Muscle layer of colon (tissue), 2 donors: ENCODE data around the gene MAMSTR.
"Not testable (repeated sequence)": the region's sequence is repeated elsewhere in the genome, so short reads cannot be mapped to it uniquely, and the experiment has no call there.

ENCODE experiments used
- H3K27ac ChIP-seq: one replicate; pipeline ENCODE4 v1.7.0; 2013; ENCODE audit warnings: low read depth, mild to moderate bottlenecking, low read length, moderate library complexity
- H3K27me3 ChIP-seq, 2 donors: one replicate each; pipeline ENCODE4 v1.7.0; 2013; ENCODE audit warnings: low read length in 2 of 2, mild to moderate bottlenecking in 2 of 2; ENCODE audit not compliant: insufficient read depth in 2 of 2, control insufficient read depth in 1 of 2
- H3K36me3 ChIP-seq: one replicate; pipeline ENCODE4 v1.7.0; 2013; ENCODE audit warnings: mild to moderate bottlenecking, low read length; ENCODE audit not compliant: insufficient read depth
- H3K4me1 ChIP-seq: one replicate; pipeline ENCODE4 v1.7.0; 2013; ENCODE audit warnings: mild to moderate bottlenecking, low read length; ENCODE audit not compliant: insufficient read depth
- H3K4me3 ChIP-seq, 2 donors: one replicate each; pipeline ENCODE4 v1.7.0; 2013; ENCODE audit warnings: low read length in 2 of 2, low read depth in 1 of 2, mild to moderate bottlenecking in 1 of 2, moderate library complexity in 1 of 2
- H3K9ac ChIP-seq: one replicate; pipeline ENCODE4 v1.7.0; 2013; ENCODE audit warnings: low read length
- H3K9me3 ChIP-seq: one replicate; pipeline ENCODE4 v1.7.0; 2013; ENCODE audit warnings: mild to moderate bottlenecking, low read length
- donor health status: abdominal sarcoma.
- donor health status: Adenocarcinoma of cecum.

MAMSTR gene

DNA sequence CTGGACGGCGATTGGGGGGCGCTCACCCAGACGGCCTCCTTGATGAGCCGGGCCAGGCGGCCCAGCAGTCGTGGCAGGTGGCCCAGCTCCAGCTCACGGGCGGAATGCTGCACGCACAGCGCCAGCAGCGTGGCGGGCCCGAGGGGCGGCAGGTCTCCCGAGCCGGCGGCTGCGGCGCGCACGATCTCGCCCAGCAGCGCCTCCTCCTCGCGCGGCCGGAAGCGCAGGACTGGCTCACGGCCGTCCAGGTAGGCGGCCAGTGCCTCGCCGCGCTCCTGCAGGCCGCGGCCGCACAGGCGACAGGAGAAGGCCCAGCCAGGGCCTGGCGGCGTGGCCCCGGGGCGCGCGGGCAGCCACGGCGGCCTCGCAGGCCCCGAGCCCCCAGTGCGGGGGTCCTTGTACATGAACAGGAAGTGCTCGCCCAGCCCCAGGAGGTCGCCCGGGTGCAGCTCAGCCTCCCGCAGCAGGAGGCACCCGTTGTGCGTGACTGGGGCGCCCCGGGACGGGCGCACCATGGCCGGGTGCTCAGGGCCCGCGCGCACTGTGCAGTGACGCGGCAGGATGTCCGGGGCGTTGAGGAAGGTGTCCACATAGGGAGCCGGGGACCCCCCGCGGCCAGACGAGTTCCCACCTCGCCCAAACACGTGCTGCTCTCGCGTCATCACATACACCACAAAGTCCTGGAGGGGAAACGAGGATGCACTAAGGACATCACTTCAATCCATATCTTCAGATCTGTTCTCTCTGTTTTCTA is 9.6 kb upstream of the MAMSTR start:
- Histone ChIP-seq H3K27ac (peak overlapping the region; percentile 13), H3K36me3 (no peaks in the 10 kb centered on the region), H3K27me3 (peaks cover 0 to 4% of the 10 kb centered on the region in 2 donors), H3K9ac (no peak overlapping the region), H3K9me3 (no peaks in the 10 kb centered on the region), H3K4me1 (no peaks in the 10 kb centered on the region), H3K4me3 (no peak overlapping the region)

GRCh38 chr19:48726556-48726955 is 7.0 kb upstream of the MAMSTR start:
- Histone ChIP-seq H3K9me3 (no peaks in the 10 kb centered on the region), H3K36me3 (no peaks in the 10 kb centered on the region), H3K9ac (no peak overlapping the region), H3K27ac (no peak overlapping the region), H3K4me1 (no peaks in the 10 kb centered on the region), H3K27me3 (peaks cover 0 to 4% of the 10 kb centered on the region in 2 donors), H3K4me3 (no peak overlapping the region)

DNA sequence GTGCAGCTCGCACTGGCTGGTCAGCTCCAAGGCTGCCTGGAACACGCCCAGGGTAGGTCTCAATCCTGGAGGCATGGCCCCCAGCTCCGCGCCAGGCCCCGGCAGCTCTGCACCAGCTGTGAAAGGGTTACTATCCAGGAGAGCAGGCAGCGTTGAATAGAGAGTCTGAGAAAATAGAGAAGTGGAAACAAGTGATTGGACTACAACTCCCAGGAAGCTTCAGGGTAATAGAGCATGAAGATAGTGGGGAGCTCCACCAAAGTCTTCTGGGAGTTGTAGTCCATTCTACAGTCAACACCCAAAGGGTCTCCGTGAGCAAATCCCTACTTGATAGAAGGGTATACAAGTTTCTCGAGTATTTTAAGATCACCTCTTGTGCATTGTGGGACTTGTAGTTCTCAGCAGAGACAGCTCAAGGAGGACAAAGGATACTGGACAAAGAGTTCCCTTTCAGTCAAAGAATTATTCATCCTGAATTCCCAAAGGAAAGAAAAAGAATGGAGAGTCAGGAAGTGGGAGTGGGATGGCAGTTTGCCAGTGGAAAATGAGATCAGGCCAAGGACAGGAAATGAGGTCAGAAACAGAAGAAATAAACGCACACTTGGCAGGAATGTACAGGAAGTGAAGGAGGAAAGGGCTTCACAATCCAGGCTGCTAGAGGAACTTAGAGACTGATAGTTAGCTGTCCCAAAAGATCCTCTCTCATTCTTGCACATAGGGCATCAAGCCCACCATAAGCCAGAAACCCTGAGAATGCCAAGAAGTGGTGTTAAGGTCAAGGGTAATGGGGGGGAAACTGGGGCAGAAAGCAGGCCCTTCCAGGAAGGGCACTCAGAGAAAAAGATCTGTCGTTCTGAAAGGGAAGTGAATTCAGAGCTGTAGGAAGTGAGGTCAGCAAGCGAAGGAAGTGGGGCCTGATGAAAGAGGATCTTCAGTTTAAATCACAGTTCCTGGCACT is 5.5 kb upstream of the MAMSTR start:
- H3K9ac ChIP-seq: no peak overlapping the region
- no peak overlapping the region for H3K4me3 ChIP-seq
- H3K9me3 ChIP-seq: no peaks in the 10 kb centered on the region
- H3K27ac ChIP-seq: peak overlapping the region; percentile 12
- peaks cover 0 to 4% of the 10 kb centered on the region in 2 donors for H3K27me3 ChIP-seq
- H3K4me1 ChIP-seq: no peaks in the 10 kb centered on the region
- H3K36me3 ChIP-seq: no peaks in the 10 kb centered on the region

- H3K36me3 ChIP-seq: no peaks in the 10 kb centered on the region
- H3K9me3 ChIP-seq: no peaks in the 10 kb centered on the region
- H3K9ac ChIP-seq: no peak overlapping the region
- H3K4me3 ChIP-seq: no peak overlapping the region
- H3K4me1 ChIP-seq: peaks cover 1% of the 10 kb centered on the region
- no peaks in the 10 kb centered on the region for H3K27me3 ChIP-seq
- H3K27ac ChIP-seq: no peak overlapping the region
Measured at GRCh38 chr19:48722196-48722708, 2.7 kb upstream of the MAMSTR start.

DNA sequence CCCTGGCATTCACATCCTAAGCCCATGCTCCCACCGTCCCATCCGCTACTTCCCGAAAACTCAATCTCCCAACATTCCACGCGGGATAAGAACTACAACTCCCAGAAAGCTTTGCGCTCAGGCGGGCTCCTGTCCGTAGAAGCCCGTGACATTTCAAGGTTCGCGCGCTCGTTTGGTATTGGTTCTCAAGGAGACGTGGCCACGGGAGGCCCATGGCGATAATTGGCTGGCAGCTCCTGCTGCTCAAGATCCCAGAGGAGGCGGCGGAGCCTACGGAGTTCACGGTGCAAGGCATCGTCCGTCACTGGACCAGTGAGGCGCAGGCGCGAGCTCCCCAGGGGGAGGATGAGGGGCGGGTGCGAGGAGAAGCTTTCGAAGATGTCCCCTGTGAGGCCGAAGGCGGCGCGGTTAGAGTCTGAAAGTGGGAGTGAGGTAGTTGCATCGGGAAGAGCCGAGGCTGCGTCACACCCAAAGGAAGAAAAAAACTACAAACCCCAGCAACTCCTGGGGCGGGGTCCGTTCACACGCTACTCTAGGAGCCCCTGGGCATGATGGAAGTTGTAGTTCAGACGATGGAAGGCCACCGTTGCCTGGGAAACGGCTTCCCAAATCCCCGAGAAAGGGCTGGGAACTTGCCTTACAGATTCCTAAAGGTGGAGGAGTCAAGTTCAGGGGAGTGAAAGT is 1.2 kb upstream of the MAMSTR start:
- H3K4me3 ChIP-seq: peak overlapping the region; percentile 55 to 57
- H3K27ac ChIP-seq: peak overlapping the region; percentile 62
- no peaks in the 10 kb centered on the region for H3K36me3 ChIP-seq
- H3K9me3 ChIP-seq: no peaks in the 10 kb centered on the region
- H3K9ac ChIP-seq: no peak overlapping the region
- H3K4me1 ChIP-seq: peaks cover 13% of the 10 kb centered on the region
- no peaks in the 10 kb centered on the region for H3K27me3 ChIP-seq

DNA sequence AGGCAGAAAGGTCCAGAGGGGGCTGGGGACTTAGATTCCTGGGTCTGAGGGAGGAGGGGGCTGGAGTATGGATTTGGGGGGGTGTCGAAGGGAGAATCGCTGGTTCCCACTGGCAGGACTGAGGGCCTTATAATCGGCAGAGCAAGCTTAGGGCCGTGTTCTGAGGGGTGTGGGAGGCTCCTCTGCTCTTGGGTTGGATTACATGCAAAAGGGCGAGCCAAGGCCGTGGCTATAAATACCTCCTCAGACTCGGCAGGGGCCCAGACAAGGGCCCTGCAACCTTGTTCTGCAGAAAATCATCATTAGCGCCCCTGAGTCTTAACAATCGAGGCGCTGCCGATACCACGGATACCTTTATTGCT is 707 bp upstream of the MAMSTR start:
- Histone ChIP-seq H3K4me1 (peaks cover 19% of the 10 kb centered on the region), H3K27ac (peak overlapping the region; percentile 62), H3K4me3 (peak overlapping the region; percentile 55 to 57), H3K27me3 (no peaks in the 10 kb centered on the region), H3K9me3 (no peaks in the 10 kb centered on the region), H3K9ac (no peak overlapping the region), H3K36me3 (no peaks in the 10 kb centered on the region)

GRCh38 chr19:48718711-48719231 is 754 bp downstream of the MAMSTR start:
- Histone ChIP-seq H3K9ac (no peak overlapping the region), H3K27me3 (no peaks in the 10 kb centered on the region), H3K27ac (no peak overlapping the region), H3K36me3 (no peaks in the 10 kb centered on the region), H3K4me1 (peaks cover 26% of the 10 kb centered on the region), H3K4me3 (no peak overlapping the region), H3K9me3 (no peaks in the 10 kb centered on the region)

DNA sequence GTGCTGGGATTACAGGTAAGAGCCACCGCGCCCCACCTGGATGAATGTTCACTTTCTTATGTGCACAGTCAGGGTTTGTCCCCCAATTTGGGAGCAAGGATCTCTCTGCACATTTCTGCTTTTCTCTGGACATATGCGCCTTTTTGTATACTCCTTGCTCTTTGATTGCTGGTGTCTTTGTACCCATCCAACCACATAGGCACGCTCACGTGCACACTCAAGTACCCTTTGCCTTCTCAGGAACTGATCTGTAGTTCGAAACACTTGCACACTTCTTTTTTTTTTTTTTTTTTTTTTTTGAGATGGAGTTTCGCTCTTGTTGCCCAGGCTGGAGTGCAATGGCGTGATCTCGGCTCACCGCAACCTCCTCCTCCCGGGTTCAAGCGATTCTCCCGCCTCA is 1.4 kb downstream of the MAMSTR start:
- H3K4me3 ChIP-seq: not testable (repeated sequence)

GRCh38 chr19:48716562-48717291 is 2.8 kb downstream of the MAMSTR start:
- no peaks in the 10 kb centered on the region for H3K27me3 ChIP-seq
- no peaks in the 10 kb centered on the region for H3K9me3 ChIP-seq
- H3K27ac ChIP-seq: peak overlapping the region; percentile 77
- peak overlapping the region; percentile 25 to 52 for H3K4me3 ChIP-seq
- H3K9ac ChIP-seq: no peak overlapping the region
- H3K36me3 ChIP-seq: no peaks in the 10 kb centered on the region
- peaks cover 36% of the 10 kb centered on the region for H3K4me1 ChIP-seq

More for the DNA sequence above, 1.4 kb downstream of the MAMSTR start:
- H3K9me3 ChIP-seq, H3K27ac ChIP-seq, H3K9ac ChIP-seq, H3K36me3 ChIP-seq, H3K27me3 ChIP-seq: not testable (repeated sequence)
- H3K4me1 ChIP-seq: peaks cover 32% of the 10 kb centered on the region

- H3K27me3 ChIP-seq: no peaks in the 10 kb centered on the region
- no peak overlapping the region for H3K9ac ChIP-seq
- no peak overlapping the region for H3K27ac ChIP-seq
- H3K9me3 ChIP-seq: no peaks in the 10 kb centered on the region
- H3K36me3 ChIP-seq: no peaks in the 10 kb centered on the region
- peaks cover 36% of the 10 kb centered on the region for H3K4me1 ChIP-seq
- H3K4me3 ChIP-seq: peak overlapping the region in 1 of 2 donors; percentile 52
Measured at GRCh38 chr19:48715681-48716171, 3.8 kb downstream of the MAMSTR start.
